ENCODE data around the gene E2F1.

Gene E2F1

GRCh38 chr20:33671573-33672288, 14.5 kb downstream of the E2F1 start:
- DNase-seq (ENCODE audit: low read depth), result no peak

- no peak for DNase-seq (ENCODE audit: low read depth)
These were observed 15.3 kb downstream of the E2F1 start for GRCh38 chr20:33670715-33671499.

- no peak for DNase-seq (ENCODE audit: low read depth)
These were observed 16.1 kb downstream of the E2F1 start for GRCh38 chr20:33669873-33670640.

- no peak for DNase-seq (ENCODE audit: low read depth)
These were observed 17.0 kb downstream of the E2F1 start for GRCh38 chr20:33669224-33669623.

GRCh38 chr20:33668466-33669155, 17.6 kb downstream of the E2F1 start:
- DNase-seq (ENCODE audit: low read depth), result no peak

GRCh38 chr20:33667676-33668465, 18.3 kb downstream of the E2F1 start:
- DNase-seq (ENCODE audit: low read depth), result peak; percentile 60

GRCh38 chr20:33667245-33667675, 18.9 kb downstream of the E2F1 start:
- DNase-seq (ENCODE audit: low read depth), result peak; percentile 14

- peak; percentile 67 for DNase-seq (ENCODE audit: low read depth)
These were observed 19.6 kb downstream of the E2F1 start, which contains the start of gene ACTL10 for GRCh38 chr20:33666293-33667244. Gene ACTL10 (plus strand): TSS chr20:33666943. CDS start chr20:33667498, 555 bp downstream.

GRCh38 chr20:33664762-33665144, 21.4 kb downstream of the E2F1 start:
- DNase-seq (ENCODE audit: low read depth), result no peak

- DNase-seq (ENCODE audit: low read depth), result no peak
These were observed 22.0 kb downstream of the E2F1 start for GRCh38 chr20:33664085-33664761.

- DNase-seq (ENCODE audit: low read depth), result peak; percentile 77
These were observed 22.8 kb downstream of the E2F1 start for GRCh38 chr20:33663161-33664084.

GRCh38 chr20:33662172-33662571, 24.0 kb downstream of the E2F1 start, which contains the start of gene C20orf144:
Gene C20orf144 (plus strand): TSS chr20:33662327. CDS start chr20:33662346, 19 bp downstream.
- no peak for DNase-seq (ENCODE audit: low read depth)

- no peak for DNase-seq (ENCODE audit: low read depth)
These were observed 25.5 kb downstream of the E2F1 start for GRCh38 chr20:33660685-33661058.

GRCh38 chr20:33660035-33660684, 26.0 kb downstream of the E2F1 start:
- no peak for DNase-seq (ENCODE audit: low read depth)

- no peak for DNase-seq (ENCODE audit: low read depth)
These were observed 26.7 kb downstream of the E2F1 start for GRCh38 chr20:33659341-33660034.

- no peak for DNase-seq (ENCODE audit: low read depth)
These were observed 27.3 kb downstream of the E2F1 start for GRCh38 chr20:33658929-33659328.

- DNase-seq (ENCODE audit: low read depth), result no peak
These were observed 27.7 kb downstream of the E2F1 start for GRCh38 chr20:33658510-33658909.
